HFFc6 (cell line): ENCODE results near the gene GALNTL6. TPM values are rescaled to one million over a fixed set of nuclear protein-coding genes. Genes with fewer than 3 reads are reported as not detected.

Experiments used
- DNase-seq: peaks from one replicate; pipeline ENCODE4 v3.0.0-alpha.2; 2018
- H3K27ac Mint-ChIP-seq: 2 replicates; pipeline ENCODE4 v1.8.0; 2020; ENCODE audit warnings: mild to moderate bottlenecking, mixed read lengths
- H3K27me3 Mint-ChIP-seq: 2 replicates; pipeline ENCODE4 v1.8.0; 2021; ENCODE audit warnings: mild to moderate bottlenecking, moderate library complexity, mixed read lengths; ENCODE audit not compliant: insufficient read depth
- H3K36me3 Mint-ChIP-seq: 2 replicates; pipeline ENCODE4 v1.8.0; 2021; ENCODE audit warnings: low read depth, mixed read lengths
- H3K4me1 Mint-ChIP-seq: 2 replicates; pipeline ENCODE4 v1.8.0; 2020; ENCODE audit warnings: low read depth, mixed read lengths
- H3K4me3 Mint-ChIP-seq: 2 replicates; pipeline ENCODE4 v1.8.0; 2020; ENCODE audit warnings: mild to moderate bottlenecking, moderate library complexity, mixed read lengths
- H3K9me3 Mint-ChIP-seq: 2 replicates; pipeline ENCODE4 v1.8.0; 2020; ENCODE audit warnings: mild to moderate bottlenecking, mixed read lengths
- CTCF ChIP-seq: fragments of 200-600 bp; sonication (generic); IDR thresholded peaks from 2 replicates; pipeline ENCODE4 v1.5.0; 2021; ENCODE audit warnings: antibody characterized with exemption, mild to moderate bottlenecking
- total RNA-seq, 6 experiments: library from RNA; stranded (reverse); fragmentation: NEBNext Ultra II Directional; extraction: Animal tissue kit (Norgen Biotek cat#: 25700); gene quantifications; 2 replicates in 1 of 6; 3 replicates in 5 of 6; pipeline ENCODE4 v1.2.3, GENCODE V29; 2021

The GALNTL6 gene
- total RNA-seq, 6 experiments from 2014 or later: 0.07 TPM; not detected in 5

DNA sequence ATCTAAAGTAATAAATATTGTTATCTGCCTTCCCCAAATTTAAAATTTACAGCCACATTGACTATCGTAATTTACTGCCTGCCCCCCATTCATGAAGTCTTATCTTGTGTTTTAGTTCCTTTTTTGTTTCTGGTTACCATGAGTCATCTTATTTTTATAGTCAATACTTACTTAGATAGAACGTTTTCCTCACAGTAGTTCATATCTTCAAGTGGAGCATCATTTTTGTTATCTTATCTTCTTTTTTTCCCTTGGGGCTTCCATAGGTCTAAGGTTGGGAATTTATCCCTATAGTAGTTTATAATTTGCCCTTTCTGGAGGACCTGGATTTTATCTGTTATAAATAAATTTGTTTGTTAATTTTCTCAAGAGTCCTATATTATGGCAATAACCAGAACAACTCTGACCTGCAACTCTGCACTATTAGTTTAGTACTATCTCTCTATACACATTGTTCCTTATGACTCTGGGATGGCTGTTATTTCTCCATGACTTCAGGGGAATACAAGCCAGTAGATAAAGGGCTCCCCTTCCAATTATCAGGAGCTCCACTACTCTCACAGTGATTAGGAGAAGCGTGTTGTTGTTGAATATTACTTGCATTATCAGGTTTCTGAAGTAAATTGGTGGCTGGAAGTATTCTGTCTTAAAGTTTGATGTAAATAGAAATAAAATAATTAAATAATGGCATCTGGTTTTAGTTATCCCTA is 330.6 kb downstream of the GALNTL6 start:
- Mint-ChIP-seq H3K4me3 (peak overlapping the region; percentile 55), H3K4me1 (peaks cover 50% of the 10 kb centered on the region), H3K9me3 (no peaks in the 10 kb centered on the region), H3K27ac (peak overlapping the region; percentile 26), H3K27me3 (no peaks in the 10 kb centered on the region), H3K36me3 (no peaks in the 10 kb centered on the region)
- no peak for TF ChIP-seq CTCF
- DNase-seq: no peak

GRCh38 chr4:172147687-172148086 is 334.5 kb downstream of the GALNTL6 start:
- TF ChIP-seq CTCF: peak; percentile 63
- Mint-ChIP-seq H3K27me3 (no peaks in the 10 kb centered on the region; the same call in 1 of the 2 replicates), H3K36me3 (no peaks in the 10 kb centered on the region), H3K4me1 (peaks cover 27% of the 10 kb centered on the region), H3K27ac (no peak overlapping the region), H3K4me3 (no peak overlapping the region), H3K9me3 (no peaks in the 10 kb centered on the region)
- DNase-seq: peak; percentile 48

DNA sequence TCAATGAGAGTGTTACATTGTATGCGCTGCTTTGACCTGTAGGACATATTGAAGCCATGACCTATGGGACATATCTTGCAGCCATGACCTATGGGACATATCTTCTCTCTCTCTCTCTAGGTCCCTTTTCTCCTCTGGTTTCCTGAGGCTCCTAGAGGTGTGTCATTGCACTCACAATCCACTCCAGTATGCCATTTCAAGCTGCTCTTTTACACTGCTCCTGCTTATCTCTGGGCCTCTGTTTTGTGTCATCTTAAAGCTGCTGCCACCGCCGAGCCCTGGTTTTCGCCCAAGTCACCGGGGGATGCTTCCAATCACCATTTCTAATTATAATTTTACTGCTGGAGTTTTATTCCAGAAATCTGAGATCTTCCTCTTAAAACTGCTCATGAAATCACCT is 336.1 kb downstream of the GALNTL6 start:
- DNase-seq: no peak
- Mint-ChIP-seq H3K4me1 (peaks cover 10% of the 10 kb centered on the region), H3K36me3 (no peaks in the 10 kb centered on the region), H3K9me3 (no peaks in the 10 kb centered on the region), H3K27ac (no peak overlapping the region), H3K27me3 (no peaks in the 10 kb centered on the region; the same call in 1 of the 2 replicates), H3K4me3 (no peak overlapping the region)
- no peak for TF ChIP-seq CTCF

DNA sequence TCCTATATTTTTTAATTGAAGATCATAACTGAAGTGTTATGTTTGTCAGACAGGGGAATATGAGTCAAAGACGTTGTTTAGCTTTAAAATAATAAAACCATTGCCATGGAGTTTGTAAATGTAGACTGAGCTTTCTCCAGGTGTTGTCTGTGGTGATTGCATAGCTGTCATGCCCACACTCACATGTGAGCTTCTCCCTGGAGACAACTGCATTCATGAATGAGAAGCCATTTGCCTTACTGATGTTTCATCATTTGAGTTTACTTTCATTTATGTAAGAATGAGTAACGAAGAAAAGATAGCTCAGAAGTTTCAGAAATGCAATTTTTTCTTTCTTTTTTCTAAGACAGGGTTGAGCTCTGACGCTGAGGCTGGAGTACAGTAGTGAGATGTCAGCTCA is 339.1 kb downstream of the GALNTL6 start:
- no peaks in the 10 kb centered on the region for H3K36me3 Mint-ChIP-seq
- H3K9me3 Mint-ChIP-seq: no peaks in the 10 kb centered on the region
- peaks cover 6% of the 10 kb centered on the region for H3K4me1 Mint-ChIP-seq
- H3K4me3 Mint-ChIP-seq: no peak overlapping the region
- no peaks in the 10 kb centered on the region; the same call in 1 of the 2 replicates for H3K27me3 Mint-ChIP-seq
- no peak for TF ChIP-seq CTCF
- no peak for DNase-seq
- H3K27ac Mint-ChIP-seq: no peak overlapping the region

GRCh38 chr4:172153719-172154118 is 340.5 kb downstream of the GALNTL6 start:
- Mint-ChIP-seq H3K4me3 (no peak overlapping the region), H3K27me3 (no peaks in the 10 kb centered on the region; the same call in 1 of the 2 replicates), H3K27ac (no peak overlapping the region)

More at GRCh38 chr4:172153719-172154118, 340.5 kb downstream of the GALNTL6 start:
- H3K36me3 Mint-ChIP-seq: no peaks in the 10 kb centered on the region
- no peaks in the 10 kb centered on the region for H3K9me3 Mint-ChIP-seq
- DNase-seq: no peak
- H3K4me1 Mint-ChIP-seq: no peaks in the 10 kb centered on the region
- no peak for TF ChIP-seq CTCF
